MCF 10A (cell line): ENCODE data around the gene CRHR1. TPM values are rescaled to one million over a fixed set of nuclear protein-coding genes. Genes with fewer than 3 reads are reported as not detected.

Experiments
- BruUV-seq: library from RNA; stranded (reverse); fragments of 400-500 nt; replicated peaks from 2 replicates; lab custom pipeline; 2021; lab: Mats Ljungman, UMichigan
- CTCF ChIA-PET: fragments of 300-600 bp; sonication (Branson Sonifier 250); formaldehyde crosslinking; extraction: SDS; loops from one replicate; lab custom pipeline; 2021; ENCODE audit warnings: antibody characterized with exemption, inconsistent platforms; lab: Yijun Ruan, JAX
- POLR2A ChIA-PET: fragments of 300-600, 350-650 bp; sonication (Branson Sonifier 250); formaldehyde crosslinking; extraction: SDS; loops from one replicate; lab custom pipeline; 2020; ENCODE audit warnings: antibody characterized with exemption, inconsistent platforms; lab: Yijun Ruan, JAX
- DNase-seq: peaks from one replicate; pipeline ENCODE4 v3.0.0-alpha.2; 2018; ENCODE audit not compliant: unreplicated experiment
- H3K27ac Mint-ChIP-seq: one replicate; pipeline ENCODE4 v1.8.0; 2022; ENCODE audit warnings: mild to moderate bottlenecking, low read depth, mixed read lengths; ENCODE audit not compliant: unreplicated experiment
- H3K27me3 Mint-ChIP-seq: one replicate; pipeline ENCODE4 v1.8.0; 2022; ENCODE audit warnings: mixed read lengths; ENCODE audit not compliant: insufficient read depth, unreplicated experiment
- H3K36me3 Mint-ChIP-seq: one replicate; pipeline ENCODE4 v1.8.0; 2022; ENCODE audit warnings: mild to moderate bottlenecking, moderate library complexity, mixed read lengths; ENCODE audit not compliant: insufficient read depth, unreplicated experiment
- H3K4me1 Mint-ChIP-seq: one replicate; pipeline ENCODE4 v1.8.0; 2022; ENCODE audit warnings: mixed read lengths; ENCODE audit not compliant: insufficient read depth, unreplicated experiment
- H3K4me3 Mint-ChIP-seq: one replicate; pipeline ENCODE4 v1.8.0; 2022; ENCODE audit warnings: mild to moderate bottlenecking, moderate library complexity, mixed read lengths; ENCODE audit not compliant: unreplicated experiment
- H3K9me3 Mint-ChIP-seq: one replicate; pipeline ENCODE4 v1.8.0; 2022; ENCODE audit warnings: mixed read lengths; ENCODE audit not compliant: unreplicated experiment
- CTCF ChIP-seq: fragments of 200-600 bp; IDR thresholded peaks from one replicate; pipeline ENCODE4 v1.8.0; 2022; ENCODE audit warnings: antibody characterized with exemption, mild to moderate bottlenecking; ENCODE audit not compliant: unreplicated experiment
- intact Hi-C: fragments of 100-400 bp; cut with micrococcal nuclease; formaldehyde crosslinking; loops from 2 replicates; pipeline ENCODE4 v1.14.1; 2022
- total RNA-seq: library from RNA; stranded (reverse); gene quantifications from 2 replicates; pipeline ENCODE4 v1.2.3, GENCODE V29; 2022

Gene CRHR1
- total RNA-seq, 1 experiment from 2014 or later, result not detected

GRCh38 chr17:45844695-45845375, 60.7 kb downstream of the CRHR1 start, which contains the start of gene SPPL2C:
SPPL2C (plus strand) TSS chr17:45844881; CDS start chr17:45844907, 26 bp downstream.
- Mint-ChIP-seq H3K27ac (no peak within 1 kb of the TSS), H3K9me3 (no peaks in the 10 kb centered on the region), H3K36me3 (no peaks in the 10 kb centered on the region), H3K27me3 (peaks cover 2% of the 10 kb centered on the region), H3K4me1 (peaks cover 8% of the 10 kb centered on the region), H3K4me3 (no peak within 1 kb of the TSS)
- intact Hi-C loops, result no loop called here
- CTCF ChIA-PET, result interaction anchor here (0.7 kb wide), 1 partner anchor 19 kb away, joined by 3 read pairs; no protein-coding TSS in a partner anchor
- no TSS peak for BruUV-seq
- DNase-seq, result no peak
- POLR2A ChIA-PET, result no interaction called here
- TF ChIP-seq CTCF, result no peak

- Mint-ChIP-seq H3K27ac (no peak overlapping the region), H3K36me3 (no peaks in the 10 kb centered on the region), H3K27me3 (peaks cover 9% of the 10 kb centered on the region), H3K4me3 (no peak overlapping the region), H3K4me1 (peaks cover 8% of the 10 kb centered on the region), H3K9me3 (no peaks in the 10 kb centered on the region)
- POLR2A ChIA-PET, result no interaction called here
- CTCF ChIA-PET, result no interaction called here
- no TSS peak for BruUV-seq
- no peak for TF ChIP-seq CTCF
- DNase-seq, result no peak
- intact Hi-C loops, result no loop called here
Measured at GRCh38 chr17:45845376-45846185, 61.5 kb downstream of the CRHR1 start.

- no peak for TF ChIP-seq CTCF
- intact Hi-C loops, result no loop called here
- no TSS peak for BruUV-seq
- Mint-ChIP-seq H3K27me3 (peaks cover 9% of the 10 kb centered on the region), H3K9me3 (no peaks in the 10 kb centered on the region), H3K4me1 (peaks cover 8% of the 10 kb centered on the region), H3K4me3 (no peak overlapping the region), H3K27ac (no peak overlapping the region), H3K36me3 (no peaks in the 10 kb centered on the region)
- ChIA-PET CTCF (no interaction called here), POLR2A (no interaction called here)
- DNase-seq, result no peak
Measured at GRCh38 chr17:45846223-45846622, 62.1 kb downstream of the CRHR1 start.

GRCh38 chr17:45846646-45847045, 62.5 kb downstream of the CRHR1 start:
- Mint-ChIP-seq H3K9me3 (no peaks in the 10 kb centered on the region), H3K36me3 (no peaks in the 10 kb centered on the region), H3K27me3 (peaks cover 9% of the 10 kb centered on the region), H3K4me3 (no peak overlapping the region), H3K4me1 (peaks cover 7% of the 10 kb centered on the region), H3K27ac (no peak overlapping the region)
- POLR2A ChIA-PET, result no interaction called here
- intact Hi-C loops, result no loop called here
- CTCF ChIA-PET, result no interaction called here
- no TSS peak for BruUV-seq
- DNase-seq, result no peak
- no peak for TF ChIP-seq CTCF
